ENCODE data around the gene UGGT2.
"Not testable (repeated sequence)": the region's sequence is repeated elsewhere in the genome, so short reads cannot be mapped to it uniquely, and the experiment has no call there.

Gene UGGT2

DNA sequence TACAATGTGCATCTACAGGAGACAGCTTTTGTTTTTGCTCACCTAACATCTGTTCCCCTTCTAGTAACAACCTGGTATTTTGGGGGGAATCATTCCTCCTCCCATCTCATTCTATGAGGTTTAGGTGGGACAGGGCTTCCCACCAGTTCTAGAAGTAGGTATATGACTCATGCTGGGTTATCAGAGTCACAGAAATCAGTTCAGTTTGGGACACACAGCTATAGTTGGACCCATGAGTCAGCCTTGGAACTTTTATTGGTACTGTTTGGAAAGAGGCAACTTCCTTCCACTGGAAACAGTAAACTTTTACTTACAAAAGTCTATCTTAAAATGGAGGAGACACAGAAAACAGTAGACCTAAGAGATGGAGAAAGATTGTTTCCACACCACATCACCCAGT is 190.8 kb downstream of the UGGT2 start:
- peaks cover 0 to 42% of the 10 kb centered on the region in 2 donors for H3K36me3 ChIP-seq (replicated peaks in 1 of 2; ENCODE audit: control insufficient read depth in 2 of 2, insufficient read depth in 2 of 2, low read length in 2 of 2)
- H3K9ac ChIP-seq (ENCODE audit: low read depth, low read length, poor library complexity) = no peak overlapping the region
- no peak overlapping the region for H2AFZ ChIP-seq (ENCODE audit: low read length)
- no peak for DNase-seq (ENCODE audit: low spot score)
- no peaks in the 10 kb centered on the region for H3K4me1 ChIP-seq (ENCODE audit: control insufficient read depth in 2 of 2, insufficient read depth in 1 of 2, low read depth in 1 of 2, low read length in 2 of 2)
- H2BK15ac ChIP-seq (ENCODE audit: low read length) = no peak overlapping the region
- no peak overlapping the region for H3K4me3 ChIP-seq (ENCODE audit: low read length in 2 of 2)
- no peak overlapping the region for H3K4ac ChIP-seq (ENCODE audit: low read length)
- H3K27ac ChIP-seq (replicated peaks; ENCODE audit: low read length) = no peak overlapping the region
- H2AK5ac ChIP-seq (ENCODE audit: low read depth, low read length) = no peak overlapping the region
- no peak overlapping the region for H3K18ac ChIP-seq (ENCODE audit: low read length)
- H3K4me2 ChIP-seq (ENCODE audit: insufficient read depth, low read length, poor library complexity, severe bottlenecking) = no peak overlapping the region
- H4K91ac ChIP-seq (ENCODE audit: low read depth, low read length, poor library complexity) = no peak overlapping the region
- no peak overlapping the region for H4K8ac ChIP-seq (ENCODE audit: low read depth, low read length)
- H3K9me3 ChIP-seq (replicated peaks in 1 of 2; ENCODE audit: control insufficient read depth in 2 of 2, insufficient read depth in 1 of 2, low read depth in 1 of 2, low read length in 2 of 2) = no peaks in the 10 kb centered on the region
- no peak overlapping the region for H2BK120ac ChIP-seq (ENCODE audit: low read depth, low read length)
- no peak overlapping the region for H3K23ac ChIP-seq (ENCODE audit: low read depth, low read length, poor library complexity)
- no peak overlapping the region for H2BK12ac ChIP-seq (ENCODE audit: low read length)
- H2BK5ac ChIP-seq (ENCODE audit: low read length) = no peak overlapping the region
- no peaks in the 10 kb centered on the region for H3K27me3 ChIP-seq (ENCODE audit: control insufficient read depth in 3 of 3, insufficient read depth in 3 of 3, low read depth in 1 of 3, low read length in 3 of 3)
- H3K14ac ChIP-seq (ENCODE audit: low read length) = no peak overlapping the region
- H3K79me1 ChIP-seq (ENCODE audit: low read depth, low read length) = no peaks in the 10 kb centered on the region

DNA sequence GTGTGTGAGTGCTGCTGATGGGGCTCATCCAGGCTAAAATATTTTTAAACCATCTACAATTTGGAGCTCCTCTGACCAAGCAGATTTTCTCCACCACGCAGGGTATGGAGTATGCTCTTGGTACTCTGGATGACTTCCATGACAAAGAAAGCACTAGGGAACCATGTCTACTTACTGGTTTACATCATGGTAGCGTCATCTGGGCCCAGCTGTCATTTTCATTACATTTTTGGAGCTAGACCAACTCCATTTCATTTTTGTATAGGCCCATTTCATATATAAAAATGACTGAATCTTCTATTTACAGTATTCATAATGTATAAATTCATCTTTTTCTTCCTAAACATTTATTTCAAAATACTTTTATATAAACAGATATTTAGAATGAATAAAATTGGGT is 191.9 kb downstream of the UGGT2 start:
- Histone ChIP-seq H2AK5ac (ENCODE audit: low read depth, low read length) (no peak overlapping the region), H3K9ac (ENCODE audit: low read depth, low read length, poor library complexity) (no peak overlapping the region), H4K8ac (ENCODE audit: low read depth, low read length) (no peak overlapping the region), H2BK12ac (ENCODE audit: low read length) (no peak overlapping the region), H3K4me3 (ENCODE audit: low read length in 2 of 2) (no peak overlapping the region), H2BK5ac (ENCODE audit: low read length) (no peak overlapping the region), H3K79me1 (ENCODE audit: low read depth, low read length) (no peaks in the 10 kb centered on the region), H3K9me3 (replicated peaks in 1 of 2; ENCODE audit: control insufficient read depth in 2 of 2, insufficient read depth in 1 of 2, low read depth in 1 of 2, low read length in 2 of 2) (no peaks in the 10 kb centered on the region), H3K23ac (ENCODE audit: low read depth, low read length, poor library complexity) (no peak overlapping the region), H3K4me2 (ENCODE audit: insufficient read depth, low read length, poor library complexity, severe bottlenecking) (no peak overlapping the region), H3K27ac (replicated peaks; ENCODE audit: low read length) (no peak overlapping the region), H3K36me3 (replicated peaks in 1 of 2; ENCODE audit: control insufficient read depth in 2 of 2, insufficient read depth in 2 of 2, low read length in 2 of 2) (peaks cover 0 to 40% of the 10 kb centered on the region in 2 donors), H2AFZ (ENCODE audit: low read length) (no peak overlapping the region), H3K4me1 (ENCODE audit: control insufficient read depth in 2 of 2, insufficient read depth in 1 of 2, low read depth in 1 of 2, low read length in 2 of 2) (no peaks in the 10 kb centered on the region), H2BK120ac (ENCODE audit: low read depth, low read length) (no peak overlapping the region), H3K18ac (ENCODE audit: low read length) (no peak overlapping the region), H3K27me3 (ENCODE audit: control insufficient read depth in 3 of 3, insufficient read depth in 3 of 3, low read depth in 1 of 3, low read length in 3 of 3) (no peaks in the 10 kb centered on the region), H2BK15ac (ENCODE audit: low read length) (no peak overlapping the region), H3K14ac (ENCODE audit: low read length) (no peak overlapping the region), H4K91ac (ENCODE audit: low read depth, low read length, poor library complexity) (no peak overlapping the region), H3K4ac (ENCODE audit: low read length) (no peak overlapping the region)
- no CpG with 5 or more reads among the region's 2 CpGs for WGBS, 2 donors (ENCODE audit: extremely low coverage in 2 of 2, insufficient read length in 2 of 2, insufficient replicate concordance in 1 of 2)
- DNase-seq (ENCODE audit: low spot score) = no peak

DNA sequence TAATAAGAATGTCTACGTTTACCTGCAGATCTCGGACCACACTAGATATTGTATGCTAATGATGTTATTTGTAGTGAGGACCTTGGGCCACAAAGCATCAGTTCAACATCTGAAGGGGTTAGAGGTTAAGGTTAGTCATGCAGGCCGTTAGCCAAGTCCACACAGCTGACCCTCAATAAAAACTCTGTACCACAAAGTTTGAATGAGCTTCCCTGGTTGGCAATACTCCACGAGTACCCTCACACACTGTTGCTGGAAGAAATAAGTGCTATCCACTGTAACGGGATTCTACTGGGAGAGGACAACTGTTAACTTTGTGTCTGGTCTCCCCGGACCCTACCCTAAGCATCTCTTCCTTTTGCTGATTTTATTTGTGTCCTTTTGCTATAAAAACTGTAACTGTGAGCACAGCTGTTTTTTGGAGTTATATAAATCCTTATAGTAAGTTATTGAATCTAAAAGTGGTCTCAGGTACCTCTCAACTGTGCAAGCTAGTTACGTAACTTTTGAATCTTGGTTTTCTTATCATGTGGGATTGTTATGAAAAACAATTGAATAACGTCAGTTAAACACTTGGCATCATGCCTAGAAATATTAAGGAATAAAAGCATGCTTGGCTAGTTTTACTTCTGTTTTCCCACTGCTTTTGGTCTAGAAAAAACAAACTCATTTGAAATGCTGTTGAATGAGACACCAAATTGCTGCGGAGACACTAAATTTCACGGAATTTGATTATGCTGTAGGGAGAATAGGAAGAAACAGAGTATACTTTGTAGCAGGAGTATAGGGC is 194.7 kb downstream of the UGGT2 start:
- no peak overlapping the region for H2BK120ac ChIP-seq (ENCODE audit: low read depth, low read length)
- no CpG with 5 or more reads among the region's 10 CpGs for WGBS, 2 donors (ENCODE audit: extremely low coverage in 2 of 2, insufficient read length in 2 of 2, insufficient replicate concordance in 1 of 2)
- H3K79me1 ChIP-seq (ENCODE audit: low read depth, low read length) = no peaks in the 10 kb centered on the region
- no peak for DNase-seq (ENCODE audit: low spot score)
- H3K4me1 ChIP-seq (ENCODE audit: control insufficient read depth in 2 of 2, insufficient read depth in 1 of 2, low read depth in 1 of 2, low read length in 2 of 2) = no peaks in the 10 kb centered on the region
- H3K4me2 ChIP-seq (ENCODE audit: insufficient read depth, low read length, poor library complexity, severe bottlenecking) = no peak overlapping the region
- no peak overlapping the region for H3K27ac ChIP-seq (replicated peaks; ENCODE audit: low read length)
- no peak overlapping the region for H3K18ac ChIP-seq (ENCODE audit: low read length)
- no peak overlapping the region for H3K4me3 ChIP-seq (ENCODE audit: low read length in 2 of 2)
- H3K23ac ChIP-seq (ENCODE audit: low read depth, low read length, poor library complexity) = no peak overlapping the region
- no peak overlapping the region for H2AFZ ChIP-seq (ENCODE audit: low read length)
- peaks cover 0 to 40% of the 10 kb centered on the region in 2 donors for H3K36me3 ChIP-seq (replicated peaks in 1 of 2; ENCODE audit: control insufficient read depth in 2 of 2, insufficient read depth in 2 of 2, low read length in 2 of 2)
- no peaks in the 10 kb centered on the region for H3K27me3 ChIP-seq (ENCODE audit: control insufficient read depth in 3 of 3, insufficient read depth in 3 of 3, low read depth in 1 of 3, low read length in 3 of 3)
- H2BK5ac ChIP-seq (ENCODE audit: low read length) = no peak overlapping the region
- no peak overlapping the region for H4K8ac ChIP-seq (ENCODE audit: low read depth, low read length)
- H3K4ac ChIP-seq (ENCODE audit: low read length) = no peak overlapping the region
- no peak overlapping the region for H4K91ac ChIP-seq (ENCODE audit: low read depth, low read length, poor library complexity)
- H3K14ac ChIP-seq (ENCODE audit: low read length) = no peak overlapping the region
- no peak overlapping the region for H2BK15ac ChIP-seq (ENCODE audit: low read length)
- no peak overlapping the region for H2AK5ac ChIP-seq (ENCODE audit: low read depth, low read length)
- H3K9me3 ChIP-seq (replicated peaks in 1 of 2; ENCODE audit: control insufficient read depth in 2 of 2, insufficient read depth in 1 of 2, low read depth in 1 of 2, low read length in 2 of 2) = no peaks in the 10 kb centered on the region
- H3K9ac ChIP-seq (ENCODE audit: low read depth, low read length, poor library complexity) = no peak overlapping the region
- H2BK12ac ChIP-seq (ENCODE audit: low read length) = no peak overlapping the region

DNA sequence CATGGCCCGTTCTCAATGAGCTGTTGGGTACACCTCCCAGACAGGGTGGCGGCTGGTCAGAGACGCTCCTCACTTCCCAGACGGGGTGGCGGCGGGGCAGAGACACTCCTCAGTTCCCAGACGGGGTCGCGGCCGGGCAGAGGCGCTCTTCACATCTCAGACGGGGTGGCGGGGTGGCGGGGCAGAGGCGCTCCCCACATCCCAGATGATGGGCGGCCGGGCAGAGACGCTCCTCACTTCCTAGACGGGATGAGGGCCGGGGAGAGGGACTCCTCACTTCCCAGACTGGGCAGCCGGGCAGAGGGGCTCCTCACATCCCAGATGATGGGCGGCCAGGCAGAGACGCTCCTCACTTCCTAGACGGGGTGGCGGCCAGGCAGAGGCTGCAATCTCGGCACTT is 207.5 kb downstream of the UGGT2 start:
- H3K27ac ChIP-seq (replicated peaks; ENCODE audit: low read length); H2BK5ac ChIP-seq (ENCODE audit: low read length); H2AFZ ChIP-seq (ENCODE audit: low read length); H2AK5ac ChIP-seq (ENCODE audit: low read depth, low read length); H3K79me1 ChIP-seq (ENCODE audit: low read depth, low read length); H2BK15ac ChIP-seq (ENCODE audit: low read length); H3K4me3 ChIP-seq (ENCODE audit: low read length in 2 of 2); H3K9ac ChIP-seq (ENCODE audit: low read depth, low read length, poor library complexity); H3K14ac ChIP-seq (ENCODE audit: low read length); H4K8ac ChIP-seq (ENCODE audit: low read depth, low read length); H2BK12ac ChIP-seq (ENCODE audit: low read length); H3K27me3 ChIP-seq (ENCODE audit: control insufficient read depth in 3 of 3, insufficient read depth in 3 of 3, low read depth in 1 of 3, low read length in 3 of 3); H3K18ac ChIP-seq (ENCODE audit: low read length); DNase-seq (ENCODE audit: low spot score); H3K23ac ChIP-seq (ENCODE audit: low read depth, low read length, poor library complexity); H3K4me1 ChIP-seq (ENCODE audit: control insufficient read depth in 2 of 2, insufficient read depth in 1 of 2, low read depth in 1 of 2, low read length in 2 of 2); H4K91ac ChIP-seq (ENCODE audit: low read depth, low read length, poor library complexity); H2BK120ac ChIP-seq (ENCODE audit: low read depth, low read length); H3K4me2 ChIP-seq (ENCODE audit: insufficient read depth, low read length, poor library complexity, severe bottlenecking); H3K4ac ChIP-seq (ENCODE audit: low read length): not testable (repeated sequence)
- peaks cover 7 to 14% of the 10 kb centered on the region in 2 donors for H3K9me3 ChIP-seq (replicated peaks in 1 of 2; ENCODE audit: control insufficient read depth in 2 of 2, insufficient read depth in 1 of 2, low read depth in 1 of 2, low read length in 2 of 2)
- peaks cover 5 to 22% of the 10 kb centered on the region in 2 donors for H3K36me3 ChIP-seq (replicated peaks in 1 of 2; ENCODE audit: control insufficient read depth in 2 of 2, insufficient read depth in 2 of 2, low read length in 2 of 2)
- no CpG with 5 or more reads among the region's 26 CpGs for WGBS, 2 donors (ENCODE audit: extremely low coverage in 2 of 2, insufficient read length in 2 of 2, insufficient replicate concordance in 1 of 2)

Measured in neuronal stem cell (in vitro differentiated cells).